Measurements from ENCODE around the gene FAM110C. TPM values are rescaled to one million over a fixed set of nuclear protein-coding genes. Genes with fewer than 3 reads are reported as not detected.
"Not testable (repeated sequence)": the region's sequence is repeated elsewhere in the genome, so short reads cannot be mapped to it uniquely, and the experiment has no call there.

The FAM110C gene
- total RNA-seq, 1 experiment from 2014 or later = 0.18 TPM

- in situ Hi-C loops (cut with HindIII; ENCODE audit: low pct_unique_long_range_greater_than_20kb, low sequenced_read_pairs); DNase-seq (ENCODE audit: low read depth, low spot score): not testable (repeated sequence)
Observed at GRCh38 chr2:20259-20658, 26.0 kb downstream of the FAM110C start.

- DNase-seq (ENCODE audit: low read depth, low spot score) = no peak
- in situ Hi-C loops (cut with HindIII; ENCODE audit: low pct_unique_long_range_greater_than_20kb, low sequenced_read_pairs) = no loop called here
Observed at GRCh38 chr2:19505-19904, 26.8 kb downstream of the FAM110C start.

- DNase-seq (ENCODE audit: low read depth, low spot score) = peak; percentile 33
Observed at GRCh38 chr2:18402-19271, 27.7 kb downstream of the FAM110C start.

GRCh38 chr2:15916-16315, 30.4 kb downstream of the FAM110C start:
- in situ Hi-C loops (cut with HindIII; ENCODE audit: low pct_unique_long_range_greater_than_20kb, low sequenced_read_pairs); DNase-seq (ENCODE audit: low read depth, low spot score): not testable (repeated sequence)

More at GRCh38 chr2:18402-19271, 27.7 kb downstream of the FAM110C start:
- in situ Hi-C loops (cut with HindIII; ENCODE audit: low pct_unique_long_range_greater_than_20kb, low sequenced_read_pairs) = no loop called here

GRCh38 chr2:11248-11941, 34.9 kb downstream of the FAM110C start:
- in situ Hi-C loops (cut with HindIII; ENCODE audit: low pct_unique_long_range_greater_than_20kb, low sequenced_read_pairs) = no loop called here
- DNase-seq (ENCODE audit: low read depth, low spot score) = peak; percentile 50

- in situ Hi-C loops (cut with HindIII; ENCODE audit: low pct_unique_long_range_greater_than_20kb, low sequenced_read_pairs) = no loop called here
- DNase-seq (ENCODE audit: low read depth, low spot score) = no peak
Observed at GRCh38 chr2:10222-10875, 36.0 kb downstream of the FAM110C start.

Other genes with a start within 250 kb of the FAM110C start
- gene SH3YL1, start 217.5 kb upstream of the FAM110C start, total RNA-seq (2014; rRNA removed; shearing (Covaris generic)) = 20.1 and 21.9 TPM in 2 replicates
- gene ACP1, start 218.4 kb upstream of the FAM110C start, total RNA-seq (2014; rRNA removed; shearing (Covaris generic)) = 247 and 268 TPM in 2 replicates
- gene ALKAL2, start 241.6 kb upstream of the FAM110C start, total RNA-seq (2014; rRNA removed; shearing (Covaris generic)) = not detected in 2 replicates